Neuronal stem cell (in vitro differentiated cells): ENCODE data around the gene TBX2.
A peak's percentile ranks its signal among the peaks of the same experiment; 100 is the strongest.

ENCODE experiments used
- DNase-seq: peaks from one replicate; pipeline ENCODE4 v3.0.0-alpha.2; 2013; ENCODE audit warnings: low spot score
- H2AFZ ChIP-seq: one replicate; pipeline ENCODE4 v1.6.1; 2013; ENCODE audit warnings: mild to moderate bottlenecking, low read length, inconsistent platforms
- H2AK5ac ChIP-seq: 2 replicates; pipeline ENCODE4 v1.6.1; 2013; ENCODE audit warnings: low read depth, mild to moderate bottlenecking, inconsistent platforms, low read length, moderate library complexity, mixed read lengths
- H2BK120ac ChIP-seq: 2 replicates; pipeline ENCODE4 v1.6.1; 2013; ENCODE audit warnings: low read depth, mild to moderate bottlenecking, inconsistent platforms, low read length, moderate library complexity, mixed read lengths
- H2BK12ac ChIP-seq: one replicate; pipeline ENCODE4 v1.6.1; 2013; ENCODE audit warnings: low read length, inconsistent platforms
- H2BK15ac ChIP-seq: 2 replicates; pipeline ENCODE4 v1.6.1; 2013; ENCODE audit warnings: mild to moderate bottlenecking, low read length, inconsistent platforms, mixed read lengths
- H2BK5ac ChIP-seq: one replicate; pipeline ENCODE4 v1.6.1; 2013; ENCODE audit warnings: inconsistent platforms, mild to moderate bottlenecking, low read length, moderate library complexity
- H3K14ac ChIP-seq: one replicate; pipeline ENCODE4 v1.6.1; 2013; ENCODE audit warnings: low read length, inconsistent platforms
- H3K18ac ChIP-seq: 2 replicates; pipeline ENCODE4 v1.6.1; 2013; ENCODE audit warnings: low read length, inconsistent platforms
- H3K23ac ChIP-seq: 2 replicates; pipeline ENCODE4 v1.6.1; 2013; ENCODE audit warnings: low read depth, mild to moderate bottlenecking, mixed read lengths, low read length, inconsistent platforms; ENCODE audit not compliant: poor library complexity
- H3K27ac ChIP-seq: replicated peaks from 3 replicates; pipeline ENCODE4 v1.5.1; 2013; ENCODE audit warnings: low read length, inconsistent platforms
- H3K27me3 ChIP-seq, 3 experiments: 2 replicates each; pipeline ENCODE4 v1.6.1; 2013; ENCODE audit warnings: low read length in 3 of 3, mild to moderate bottlenecking in 2 of 3, inconsistent platforms in 1 of 3, low read depth in 1 of 3, mixed read lengths in 1 of 3, moderate library complexity in 1 of 3; ENCODE audit not compliant: control insufficient read depth in 3 of 3, insufficient read depth in 3 of 3
- H3K36me3 ChIP-seq, 2 donors: replicated peaks in 1 of 2; 2 replicates each; pipeline ENCODE4 v1.6.1; 2013; ENCODE audit warnings: low read length in 2 of 2; ENCODE audit not compliant: control insufficient read depth in 2 of 2, insufficient read depth in 2 of 2
- H3K4ac ChIP-seq: 2 replicates; pipeline ENCODE4 v1.6.1; 2013; ENCODE audit warnings: inconsistent platforms, mild to moderate bottlenecking, low read length, moderate library complexity
- H3K4me1 ChIP-seq, 2 donors: 1 replicate in 1 of 2; 2 replicates in 1 of 2; pipeline ENCODE4 v1.6.1; 2013; ENCODE audit warnings: low read length in 2 of 2, low read depth in 1 of 2; ENCODE audit not compliant: control insufficient read depth in 2 of 2, insufficient read depth in 1 of 2
- H3K4me2 ChIP-seq: one replicate; pipeline ENCODE4 v1.6.1; 2013; ENCODE audit warnings: mild to moderate bottlenecking, low read length, inconsistent platforms; ENCODE audit not compliant: insufficient read depth, poor library complexity, severe bottlenecking
- H3K4me3 ChIP-seq, 2 donors: 2 replicates each; pipeline ENCODE4 v1.5.1; 2013; ENCODE audit warnings: low read length in 2 of 2, mild to moderate bottlenecking in 2 of 2, inconsistent platforms in 1 of 2, moderate library complexity in 1 of 2
- H3K79me1 ChIP-seq: one replicate; pipeline ENCODE4 v1.6.1; 2013; ENCODE audit warnings: low read depth, mild to moderate bottlenecking, inconsistent platforms, low read length, moderate library complexity
- H3K9ac ChIP-seq: one replicate; pipeline ENCODE4 v1.6.1; 2013; ENCODE audit warnings: mild to moderate bottlenecking, low read depth, low read length, inconsistent platforms; ENCODE audit not compliant: poor library complexity
- H3K9me3 ChIP-seq, 2 donors: replicated peaks in 1 of 2; 2 replicates each; pipeline versions ENCODE3 to v1.6.1; 2013; ENCODE audit warnings: low read length in 2 of 2, mild to moderate bottlenecking in 2 of 2, inconsistent platforms in 1 of 2, low read depth in 1 of 2, mixed read lengths in 1 of 2, moderate library complexity in 1 of 2; ENCODE audit not compliant: control insufficient read depth in 2 of 2, insufficient read depth in 1 of 2
- H4K8ac ChIP-seq: one replicate; pipeline ENCODE4 v1.6.1; 2013; ENCODE audit warnings: low read depth, mild to moderate bottlenecking, inconsistent platforms, low read length, moderate library complexity
- H4K91ac ChIP-seq: one replicate; pipeline ENCODE4 v1.6.1; 2013; ENCODE audit warnings: low read length, low read depth, mild to moderate bottlenecking, inconsistent platforms; ENCODE audit not compliant: poor library complexity
- WGBS, 2 donors: extraction: QIAGEN DNeasy Blood & Tissue Kit; methylation state at CpG; one replicate each; pipeline ENCODE4 v1.1.7; 2013; ENCODE audit warnings: missing lambda C conversion rate in 2 of 2, mixed read lengths in 1 of 2; ENCODE audit not compliant: insufficient read length in 2 of 2, insufficient replicate concordance in 1 of 2; ENCODE audit errors: extremely low coverage in 2 of 2; 5-methylcytosine and 5-hydroxymethylcytosine counted together

The TBX2 gene

DNA sequence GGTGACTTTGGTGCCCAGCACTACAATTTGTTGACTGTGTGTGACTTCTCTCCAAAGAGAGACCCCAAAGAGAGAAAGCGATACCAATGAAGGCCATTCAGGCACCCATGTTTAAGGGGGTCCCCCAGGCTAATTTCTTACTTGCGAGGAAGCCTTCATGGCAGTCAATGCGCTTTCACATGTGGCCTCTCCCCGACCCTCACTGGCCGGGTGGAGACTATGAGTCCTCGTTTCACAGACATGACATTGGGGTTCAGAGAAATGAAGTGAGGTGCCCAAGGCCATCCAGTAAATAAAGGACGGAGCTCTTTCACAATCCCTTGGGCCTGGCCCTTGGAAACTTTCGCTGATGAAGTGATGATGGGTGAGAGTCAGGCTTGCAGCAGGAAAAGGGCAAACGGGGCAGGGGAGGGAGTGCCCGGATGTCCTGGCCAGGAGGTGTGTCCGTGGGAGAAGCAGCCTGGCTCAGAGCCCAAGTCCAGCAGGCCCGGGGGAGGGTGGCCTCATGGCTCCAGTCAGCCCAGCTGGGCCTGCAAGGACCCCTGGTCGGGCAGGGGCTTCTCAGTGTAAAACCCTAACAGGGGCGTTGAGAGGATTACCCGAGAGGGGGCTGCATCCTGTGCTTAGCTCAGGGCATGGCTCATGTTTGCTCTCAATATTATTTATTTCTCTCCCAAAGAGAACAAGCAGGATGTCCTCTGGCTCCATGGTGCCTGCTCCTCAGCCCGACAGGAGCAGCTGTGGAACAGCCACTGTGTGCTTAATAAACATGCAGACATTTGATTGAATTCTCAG is 14.7 kb downstream of the TBX2 start:
- H2AFZ ChIP-seq: no peak overlapping the region
- no peak overlapping the region for H4K91ac ChIP-seq
- no peak overlapping the region for H2BK12ac ChIP-seq
- H3K9ac ChIP-seq: no peak overlapping the region
- peak overlapping the region; percentile 61 for H3K18ac ChIP-seq
- no peaks in the 10 kb centered on the region for H3K79me1 ChIP-seq
- no peak overlapping the region for H2BK5ac ChIP-seq
- H4K8ac ChIP-seq: no peak overlapping the region
- H3K27ac ChIP-seq: no peak overlapping the region
- peaks cover 0 to 23% of the 10 kb centered on the region in 2 donors for H3K9me3 ChIP-seq
- peaks cover 13 to 52% (median 44%) of the 10 kb centered on the region in 3 experiments for H3K27me3 ChIP-seq
- no peaks in the 10 kb centered on the region for H3K36me3 ChIP-seq
- H2BK120ac ChIP-seq: no peak overlapping the region
- no CpG with 5 or more reads among the region's 16 CpGs for WGBS, 2 donors
- H2BK15ac ChIP-seq: no peak overlapping the region
- no peak overlapping the region for H3K23ac ChIP-seq
- H3K4me1 ChIP-seq: peaks cover 4 to 13% of the 10 kb centered on the region in 2 donors
- no peak overlapping the region for H3K4me3 ChIP-seq
- H3K4me2 ChIP-seq: no peak overlapping the region
- H2AK5ac ChIP-seq: peak overlapping the region; percentile 36
- no peak overlapping the region for H3K4ac ChIP-seq
- DNase-seq: no peak
- H3K14ac ChIP-seq: no peak overlapping the region

DNA sequence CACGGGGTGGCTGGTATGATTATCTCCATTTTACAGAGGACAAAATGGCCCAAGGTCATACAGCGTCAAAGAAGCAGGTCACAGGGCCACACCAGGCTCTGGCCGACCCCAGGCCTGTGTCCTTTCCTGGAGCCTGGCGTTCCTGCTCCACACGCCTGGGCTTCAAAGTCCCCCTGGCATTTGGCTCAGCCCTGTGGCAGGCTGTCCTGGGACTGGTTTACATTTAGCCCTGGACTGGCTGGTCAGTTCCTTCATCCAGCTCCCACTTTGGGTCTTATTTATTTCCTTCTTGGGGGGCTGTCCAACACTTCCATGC is 15.3 kb downstream of the TBX2 start:
- H3K4me2 ChIP-seq: no peak overlapping the region
- peaks cover 10 to 46% (median 45%) of the 10 kb centered on the region in 3 experiments for H3K27me3 ChIP-seq
- peaks cover 4 to 13% of the 10 kb centered on the region in 2 donors for H3K4me1 ChIP-seq
- H3K23ac ChIP-seq: no peak overlapping the region
- no peaks in the 10 kb centered on the region for H3K36me3 ChIP-seq
- no peak overlapping the region for H3K27ac ChIP-seq
- H2BK12ac ChIP-seq: no peak overlapping the region
- no peak for DNase-seq
- no peak overlapping the region for H2BK120ac ChIP-seq
- no peak overlapping the region for H3K4me3 ChIP-seq
- no CpG with 5 or more reads among the region's 5 CpGs for WGBS, 2 donors
- peaks cover 0 to 23% of the 10 kb centered on the region in 2 donors for H3K9me3 ChIP-seq
- H2BK5ac ChIP-seq: no peak overlapping the region
- no peak overlapping the region for H3K18ac ChIP-seq
- no peak overlapping the region for H2AFZ ChIP-seq
- no peak overlapping the region for H3K9ac ChIP-seq
- no peak overlapping the region for H3K14ac ChIP-seq
- no peak overlapping the region for H2AK5ac ChIP-seq
- H3K79me1 ChIP-seq: no peaks in the 10 kb centered on the region
- no peak overlapping the region for H4K8ac ChIP-seq
- no peak overlapping the region for H3K4ac ChIP-seq
- H2BK15ac ChIP-seq: no peak overlapping the region
- H4K91ac ChIP-seq: no peak overlapping the region

DNA sequence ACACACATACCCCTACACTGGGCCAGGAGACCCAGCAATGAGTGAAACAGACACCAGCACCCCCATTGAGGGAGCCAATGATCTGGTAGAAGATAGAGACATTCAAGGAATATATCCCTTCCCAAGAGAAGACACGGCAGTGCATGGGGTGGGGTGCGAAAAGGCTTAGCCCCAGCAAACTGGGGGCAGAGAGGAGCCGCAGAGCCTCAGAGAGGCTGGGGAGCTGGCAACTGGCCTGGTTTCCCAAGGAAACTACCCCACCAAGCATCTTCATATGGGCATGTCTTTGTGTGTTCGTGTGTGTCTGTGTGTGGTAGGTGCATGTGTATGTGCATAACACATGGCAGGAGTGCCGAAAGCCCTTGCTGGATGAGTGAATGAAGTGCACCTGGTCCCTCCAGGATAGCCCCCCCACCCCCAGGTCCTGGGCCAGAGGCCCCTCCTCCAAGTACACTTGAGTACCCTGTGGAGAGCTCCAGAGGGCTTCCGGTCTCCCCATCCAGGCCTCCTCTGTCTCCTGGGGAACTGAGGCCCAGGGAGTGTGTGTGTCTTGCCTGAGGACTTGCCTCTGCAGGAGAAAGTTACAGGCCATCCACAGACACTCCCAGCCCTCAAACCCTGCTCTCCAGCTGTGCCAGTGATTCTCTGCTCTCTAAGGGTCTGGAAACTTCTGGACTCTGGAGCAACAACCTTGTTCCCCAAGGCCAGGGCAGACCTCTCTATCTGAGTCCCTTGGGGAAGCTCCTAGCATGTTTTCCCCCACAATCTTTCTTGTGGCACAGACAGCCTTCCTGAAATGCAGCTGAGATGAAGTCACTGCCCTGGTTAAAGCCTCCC is 15.9 kb downstream of the TBX2 start:
- Histone ChIP-seq H3K9ac (no peak overlapping the region), H3K4me1 (peaks cover 2 to 9% of the 10 kb centered on the region in 2 donors), H2AK5ac (no peak overlapping the region), H3K27me3 (peaks cover 3 to 40% (median 39%) of the 10 kb centered on the region in 3 experiments), H3K4me3 (no peak overlapping the region), H3K79me1 (no peaks in the 10 kb centered on the region), H3K27ac (no peak overlapping the region), H2BK12ac (no peak overlapping the region), H2AFZ (peak overlapping the region; percentile 91), H4K91ac (no peak overlapping the region), H3K14ac (no peak overlapping the region), H2BK15ac (peak overlapping the region; percentile 28), H3K23ac (no peak overlapping the region), H2BK5ac (no peak overlapping the region), H4K8ac (no peak overlapping the region), H2BK120ac (no peak overlapping the region), H3K4ac (no peak overlapping the region), H3K9me3 (peaks cover 0 to 23% of the 10 kb centered on the region in 2 donors), H3K36me3 (no peaks in the 10 kb centered on the region), H3K18ac (no peak overlapping the region), H3K4me2 (no peak overlapping the region)
- no peak for DNase-seq
- WGBS, 2 donors: no CpG with 5 or more reads among the region's 6 CpGs

DNA sequence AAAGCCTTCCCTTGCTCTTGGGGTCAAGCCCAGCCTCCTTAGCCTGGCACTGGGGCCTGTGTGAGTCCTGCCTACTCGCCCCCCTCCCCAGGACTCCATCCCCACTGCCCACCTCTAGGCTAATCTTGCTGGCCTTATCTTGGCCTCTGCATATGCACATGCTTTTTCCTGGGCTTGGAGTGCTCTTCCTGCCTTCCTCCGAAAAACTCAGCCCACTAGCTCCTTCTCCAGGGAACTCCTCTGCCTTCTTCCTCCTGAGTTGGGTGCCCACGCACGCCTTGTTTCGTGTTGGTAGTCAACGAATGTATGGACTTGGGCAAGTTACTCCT is 16.5 kb downstream of the TBX2 start:
- H3K18ac ChIP-seq: peak overlapping the region; percentile 95
- H2BK5ac ChIP-seq: no peak overlapping the region
- H3K4me3 ChIP-seq: peak overlapping the region in 1 of 2 donors; percentile 63
- H2AFZ ChIP-seq: peak overlapping the region; percentile 91
- H2BK120ac ChIP-seq: no peak overlapping the region
- no peak overlapping the region for H3K14ac ChIP-seq
- H3K23ac ChIP-seq: peak overlapping the region; percentile 38
- H3K79me1 ChIP-seq: no peaks in the 10 kb centered on the region
- H4K8ac ChIP-seq: peak overlapping the region; percentile 94
- H3K4ac ChIP-seq: no peak overlapping the region
- DNase-seq: no peak
- peak overlapping the region; percentile 69 for H3K4me2 ChIP-seq
- peak overlapping the region; percentile 49 for H2AK5ac ChIP-seq
- peaks cover 2 to 39% (median 34%) of the 10 kb centered on the region in 3 experiments for H3K27me3 ChIP-seq
- WGBS, 2 donors: no CpG with 5 or more reads among the region's 6 CpGs
- no peak overlapping the region for H3K27ac ChIP-seq
- H2BK15ac ChIP-seq: peak overlapping the region; percentile 97
- H3K9me3 ChIP-seq: peaks cover 0 to 23% of the 10 kb centered on the region in 2 donors
- H3K9ac ChIP-seq: peak overlapping the region; percentile 79
- H3K36me3 ChIP-seq: no peaks in the 10 kb centered on the region
- peaks cover 0 to 9% of the 10 kb centered on the region in 2 donors for H3K4me1 ChIP-seq
- no peak overlapping the region for H4K91ac ChIP-seq
- peak overlapping the region; percentile 14 for H2BK12ac ChIP-seq
